ENCODE data around the gene VDR.
A peak's percentile ranks its signal among the peaks of the same experiment; 100 is the strongest.
"Not testable (repeated sequence)": the region's sequence is repeated elsewhere in the genome, so short reads cannot be mapped to it uniquely, and the experiment has no call there.

VDR gene

DNA sequence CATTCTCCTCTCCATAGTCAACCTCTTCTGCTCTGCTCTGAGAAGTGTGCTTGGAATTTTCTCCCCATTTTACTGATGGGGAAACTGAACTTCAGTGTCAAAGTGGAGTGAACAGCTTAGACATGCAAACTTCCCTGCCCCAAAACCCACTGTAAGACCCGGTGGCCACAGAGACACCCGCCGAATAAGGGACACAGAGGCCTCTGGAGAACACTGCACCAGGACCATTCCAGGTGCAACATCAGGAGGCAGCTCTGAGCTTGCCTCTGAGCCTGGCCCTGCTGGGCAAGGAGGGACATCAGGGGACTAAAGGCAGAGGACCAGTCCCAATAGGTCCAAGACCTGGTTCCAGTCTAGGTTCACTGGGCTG is 86.8 kb downstream of the VDR start:
- peaks cover 51% of the 10 kb centered on the region for H3K4me1 ChIP-seq (ENCODE audit: insufficient read depth, low read length)
- H4K20me1 ChIP-seq (ENCODE audit: insufficient read depth, low read length): peaks cover 43% of the 10 kb centered on the region; the same call in 1 of the 2 replicates
- H2AFZ ChIP-seq (ENCODE audit: low read depth, low read length): no peak overlapping the region
- no peaks in the 10 kb centered on the region for H3K9me3 ChIP-seq (ENCODE audit: insufficient read depth, low read length, severe bottlenecking)
- peaks cover 2% of the 10 kb centered on the region; the same call in 1 of the 2 replicates for H3K79me2 ChIP-seq (ENCODE audit: insufficient read depth, low read length)
- H3K9ac ChIP-seq (ENCODE audit: low read depth, low read length): no peak overlapping the region; the same call in 1 of the 2 replicates
- no peak overlapping the region; a peak in 1 of 4 replicates for H3K4me3 ChIP-seq (ENCODE audit: low read depth in 1 of 2, low read length in 2 of 2)
- H3K27me3 ChIP-seq (ENCODE audit: insufficient read depth, low read length, poor library complexity): peaks cover 22% of the 10 kb centered on the region
- H3K36me3 ChIP-seq (ENCODE audit: insufficient read depth, low read length): no peaks in the 10 kb centered on the region
- H3K4me2 ChIP-seq (ENCODE audit: insufficient read depth, low read length): peak overlapping the region; percentile 92; the same call in 1 of the 2 replicates
- H3K27ac ChIP-seq (ENCODE audit: low read length): no peak overlapping the region; the same call in 1 of the 2 replicates
- DNase-seq (no peak), ATAC-seq (ENCODE audit: insufficient read depth, low read depth) (no peak)
- TF ChIP-seq EZH2 (IDR thresholded peaks at IDR 0.05; ENCODE audit: borderline replicate concordance, low read depth, low read length, severe bottlenecking): no peak
- TF ChIP-seq, protein P1, sequence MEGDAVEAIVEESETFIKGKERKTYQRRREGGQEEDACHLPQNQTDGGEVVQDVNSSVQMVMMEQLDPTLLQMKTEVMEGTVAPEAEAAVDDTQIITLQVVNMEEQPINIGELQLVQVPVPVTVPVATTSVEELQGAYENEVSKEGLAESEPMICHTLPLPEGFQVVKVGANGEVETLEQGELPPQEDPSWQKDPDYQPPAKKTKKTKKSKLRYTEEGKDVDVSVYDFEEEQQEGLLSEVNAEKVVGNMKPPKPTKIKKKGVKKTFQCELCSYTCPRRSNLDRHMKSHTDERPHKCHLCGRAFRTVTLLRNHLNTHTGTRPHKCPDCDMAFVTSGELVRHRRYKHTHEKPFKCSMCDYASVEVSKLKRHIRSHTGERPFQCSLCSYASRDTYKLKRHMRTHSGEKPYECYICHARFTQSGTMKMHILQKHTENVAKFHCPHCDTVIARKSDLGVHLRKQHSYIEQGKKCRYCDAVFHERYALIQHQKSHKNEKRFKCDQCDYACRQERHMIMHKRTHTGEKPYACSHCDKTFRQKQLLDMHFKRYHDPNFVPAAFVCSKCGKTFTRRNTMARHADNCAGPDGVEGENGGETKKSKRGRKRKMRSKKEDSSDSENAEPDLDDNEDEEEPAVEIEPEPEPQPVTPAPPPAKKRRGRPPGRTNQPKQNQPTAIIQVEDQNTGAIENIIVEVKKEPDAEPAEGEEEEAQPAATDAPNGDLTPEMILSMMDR (IDR thresholded peaks at IDR 0.05; ENCODE audit: borderline replicate concordance, extremely low read depth, low read length, poor library complexity, severe bottlenecking): no peak

DNA sequence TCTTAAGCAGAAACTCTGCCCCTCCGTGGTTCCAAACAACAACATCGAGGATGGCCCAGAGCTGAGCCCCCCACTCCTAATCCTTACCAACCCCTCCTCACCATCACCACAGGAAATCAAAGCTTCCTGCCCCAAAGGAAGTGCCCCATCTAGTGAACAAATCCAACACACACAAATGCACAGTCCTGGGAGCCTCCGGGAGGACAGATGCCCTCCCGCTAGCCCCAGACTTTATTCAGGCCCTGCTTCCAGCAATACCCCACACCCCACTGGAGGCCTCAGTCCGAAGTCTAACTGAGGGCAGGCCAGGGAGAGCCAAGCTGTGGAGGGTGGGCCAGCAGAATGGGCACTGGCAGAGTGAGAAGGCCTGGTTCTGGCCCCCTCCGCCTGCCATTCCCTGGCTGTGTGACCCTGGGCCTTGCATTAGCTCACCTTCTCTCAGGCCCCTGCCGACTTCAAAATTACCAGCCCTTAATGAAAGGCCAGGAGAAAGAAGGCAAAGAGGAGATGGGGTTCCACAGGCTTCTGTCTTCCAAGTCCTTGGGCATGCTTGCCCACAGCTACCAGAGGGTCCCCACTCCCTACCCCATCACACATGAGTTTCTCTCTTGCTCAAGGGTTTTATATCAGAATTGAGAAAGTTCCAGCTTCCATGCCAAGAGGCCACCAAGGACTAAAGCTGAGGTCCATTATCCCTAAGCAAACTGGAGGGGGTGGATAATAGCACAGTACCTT is 87.4 kb downstream of the VDR start:
- Histone ChIP-seq H4K20me1 (ENCODE audit: insufficient read depth, low read length) (peaks cover 45% of the 10 kb centered on the region; the same call in 1 of the 2 replicates), H3K9ac (ENCODE audit: low read depth, low read length) (peak overlapping the region; percentile 7; the same call in 1 of the 2 replicates), H3K36me3 (ENCODE audit: insufficient read depth, low read length) (no peaks in the 10 kb centered on the region), H2AFZ (ENCODE audit: low read depth, low read length) (no peak overlapping the region), H3K79me2 (ENCODE audit: insufficient read depth, low read length) (peaks cover 2% of the 10 kb centered on the region; the same call in 1 of the 2 replicates), H3K27ac (ENCODE audit: low read length) (no peak overlapping the region; the same call in 1 of the 2 replicates), H3K4me1 (ENCODE audit: insufficient read depth, low read length) (peaks cover 57% of the 10 kb centered on the region), H3K9me3 (ENCODE audit: insufficient read depth, low read length, severe bottlenecking) (no peaks in the 10 kb centered on the region), H3K4me2 (ENCODE audit: insufficient read depth, low read length) (peak overlapping the region; percentile 92; the same call in 1 of the 2 replicates), H3K27me3 (ENCODE audit: insufficient read depth, low read length, poor library complexity) (peaks cover 22% of the 10 kb centered on the region), H3K4me3 (ENCODE audit: low read depth in 1 of 2, low read length in 2 of 2) (peak overlapping the region in 1 of 2 experiments; percentile 0; a peak in 1 of 4 replicates)
- DNase-seq (peak; percentile 41), ATAC-seq (ENCODE audit: insufficient read depth, low read depth) (no peak)
- TF ChIP-seq EZH2 (IDR thresholded peaks at IDR 0.05; ENCODE audit: borderline replicate concordance, low read depth, low read length, severe bottlenecking): no peak
- TF ChIP-seq, protein P1 (IDR thresholded peaks at IDR 0.05; ENCODE audit: borderline replicate concordance, extremely low read depth, low read length, poor library complexity, severe bottlenecking): peak; percentile 42

DNA sequence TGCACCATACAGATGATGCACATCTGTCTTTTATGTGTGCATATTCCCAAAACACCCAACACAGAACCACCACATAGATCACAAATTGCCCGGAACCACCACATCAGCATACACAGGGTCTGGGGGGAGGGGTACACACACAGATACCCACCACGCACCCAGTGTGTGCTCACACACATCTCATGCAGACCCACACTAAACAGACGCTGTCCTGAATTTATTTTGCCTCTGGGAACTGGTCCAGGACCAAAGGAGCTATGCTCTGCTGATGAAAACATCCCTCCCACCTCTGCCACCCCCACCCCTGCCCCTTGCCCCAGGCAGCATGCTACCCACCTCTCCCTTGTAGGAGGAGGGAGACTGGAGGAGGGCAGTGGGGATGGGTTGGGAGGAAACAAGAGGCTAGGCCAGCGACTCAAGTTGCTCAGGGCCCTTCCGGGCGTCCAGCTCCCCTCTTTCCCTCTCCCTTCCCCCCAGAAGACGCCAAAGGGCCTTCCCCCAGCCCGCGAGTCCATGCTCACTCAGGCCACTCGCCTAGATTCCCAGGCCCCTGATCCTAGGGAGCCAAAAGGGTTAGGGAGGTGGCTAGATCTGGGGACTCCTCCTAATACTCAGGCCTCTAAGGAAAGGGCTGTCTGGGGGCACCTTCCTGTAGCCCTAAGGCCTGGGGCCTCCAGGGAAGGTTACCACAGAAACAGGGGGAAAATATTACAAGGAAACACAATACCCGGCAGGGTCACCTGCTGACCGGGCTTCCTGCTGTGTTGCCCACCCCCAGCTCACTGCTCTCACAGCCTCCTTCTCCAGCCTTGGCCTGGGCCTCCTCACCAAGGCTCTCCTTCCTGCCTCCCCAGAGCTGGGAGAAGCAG is 88.2 kb downstream of the VDR start:
- Histone ChIP-seq H3K27ac (ENCODE audit: low read length) (no peak overlapping the region; the same call in 1 of the 2 replicates), H3K36me3 (ENCODE audit: insufficient read depth, low read length) (no peaks in the 10 kb centered on the region), H3K9ac (ENCODE audit: low read depth, low read length) (peak overlapping the region; percentile 7; the same call in 1 of the 2 replicates), H3K27me3 (ENCODE audit: insufficient read depth, low read length, poor library complexity) (peaks cover 22% of the 10 kb centered on the region), H3K4me2 (ENCODE audit: insufficient read depth, low read length) (0 out of 2 replicates have a peak overlapping the region, but pooled peaks have one; percentile 92), H3K4me1 (ENCODE audit: insufficient read depth, low read length) (peaks cover 65% of the 10 kb centered on the region), H2AFZ (ENCODE audit: low read depth, low read length) (no peak overlapping the region), H3K9me3 (ENCODE audit: insufficient read depth, low read length, severe bottlenecking) (no peaks in the 10 kb centered on the region), H4K20me1 (ENCODE audit: insufficient read depth, low read length) (peaks cover 53% of the 10 kb centered on the region), H3K79me2 (ENCODE audit: insufficient read depth, low read length) (peaks cover 5% of the 10 kb centered on the region; the same call in 1 of the 2 replicates), H3K4me3 (ENCODE audit: low read depth in 1 of 2, low read length in 2 of 2) (no peak overlapping the region; a peak in 1 of 4 replicates)
- no peak for DNase-seq
- ATAC-seq (ENCODE audit: insufficient read depth, low read depth): no peak
- TF ChIP-seq, protein P1 (IDR thresholded peaks at IDR 0.05; ENCODE audit: borderline replicate concordance, extremely low read depth, low read length, poor library complexity, severe bottlenecking): no peak
- no peak for TF ChIP-seq EZH2 (IDR thresholded peaks at IDR 0.05; ENCODE audit: borderline replicate concordance, low read depth, low read length, severe bottlenecking)

DNA sequence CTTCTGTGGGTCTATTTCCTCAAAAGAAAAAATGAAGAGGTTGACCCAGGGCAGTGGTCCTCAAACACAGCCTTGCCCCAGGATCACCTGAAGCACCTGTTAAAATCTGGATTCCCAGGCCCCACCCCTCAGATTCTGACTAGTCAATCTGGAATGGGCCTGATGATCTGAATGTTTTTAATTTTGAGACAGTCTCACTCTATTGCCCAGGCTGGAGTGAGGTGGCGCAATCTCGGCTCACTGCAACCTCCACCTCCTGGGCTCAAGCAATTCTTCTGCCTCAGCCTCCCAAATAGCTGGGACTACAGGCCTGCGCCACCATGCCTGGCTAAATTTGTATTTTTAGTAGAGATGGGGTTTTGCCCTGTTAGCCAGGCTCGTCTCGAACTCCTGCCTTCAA is 89.3 kb downstream of the VDR start:
- not testable (repeated sequence) for H3K27ac ChIP-seq (ENCODE audit: low read length); H3K9me3 ChIP-seq (ENCODE audit: insufficient read depth, low read length, severe bottlenecking); DNase-seq; H3K9ac ChIP-seq (ENCODE audit: low read depth, low read length); H3K79me2 ChIP-seq (ENCODE audit: insufficient read depth, low read length); H3K4me2 ChIP-seq (ENCODE audit: insufficient read depth, low read length); ATAC-seq (ENCODE audit: insufficient read depth, low read depth); H3K4me3 ChIP-seq (ENCODE audit: low read depth in 1 of 2, low read length in 2 of 2); H2AFZ ChIP-seq (ENCODE audit: low read depth, low read length); H3K36me3 ChIP-seq (ENCODE audit: insufficient read depth, low read length)
- peaks cover 65% of the 10 kb centered on the region for H4K20me1 ChIP-seq (ENCODE audit: insufficient read depth, low read length)
- peaks cover 12% of the 10 kb centered on the region for H3K27me3 ChIP-seq (ENCODE audit: insufficient read depth, low read length, poor library complexity)
- peaks cover 70% of the 10 kb centered on the region for H3K4me1 ChIP-seq (ENCODE audit: insufficient read depth, low read length)

All from DND-41 (cell line).